ES-I3 (cell line): Measurements from ENCODE around the gene CFAP251.
"Not testable (repeated sequence)": the region's sequence is repeated elsewhere in the genome, so short reads cannot be mapped to it uniquely, and the experiment has no call there.

ENCODE experiments used
- H3K36me3 ChIP-seq: 2 replicates; pipeline ENCODE4 v1.6.1; 2013; ENCODE audit warnings: mild to moderate bottlenecking, low read length, control low read depth, moderate library complexity; ENCODE audit not compliant: insufficient read depth
- H3K4me1 ChIP-seq: 2 replicates; pipeline ENCODE4 v1.6.1; 2013; ENCODE audit warnings: mild to moderate bottlenecking, control low read depth, low read length; ENCODE audit not compliant: insufficient read depth
- H3K9ac ChIP-seq: 2 replicates; pipeline ENCODE4 v1.6.1; 2013; ENCODE audit warnings: low read depth, mild to moderate bottlenecking, low read length, moderate library complexity
- H3K9me3 ChIP-seq: 2 replicates; pipeline ENCODE4 v1.6.1; 2013; ENCODE audit warnings: mild to moderate bottlenecking, low read length, moderate library complexity; ENCODE audit not compliant: control insufficient read depth, insufficient read depth

CFAP251 gene, protein sequence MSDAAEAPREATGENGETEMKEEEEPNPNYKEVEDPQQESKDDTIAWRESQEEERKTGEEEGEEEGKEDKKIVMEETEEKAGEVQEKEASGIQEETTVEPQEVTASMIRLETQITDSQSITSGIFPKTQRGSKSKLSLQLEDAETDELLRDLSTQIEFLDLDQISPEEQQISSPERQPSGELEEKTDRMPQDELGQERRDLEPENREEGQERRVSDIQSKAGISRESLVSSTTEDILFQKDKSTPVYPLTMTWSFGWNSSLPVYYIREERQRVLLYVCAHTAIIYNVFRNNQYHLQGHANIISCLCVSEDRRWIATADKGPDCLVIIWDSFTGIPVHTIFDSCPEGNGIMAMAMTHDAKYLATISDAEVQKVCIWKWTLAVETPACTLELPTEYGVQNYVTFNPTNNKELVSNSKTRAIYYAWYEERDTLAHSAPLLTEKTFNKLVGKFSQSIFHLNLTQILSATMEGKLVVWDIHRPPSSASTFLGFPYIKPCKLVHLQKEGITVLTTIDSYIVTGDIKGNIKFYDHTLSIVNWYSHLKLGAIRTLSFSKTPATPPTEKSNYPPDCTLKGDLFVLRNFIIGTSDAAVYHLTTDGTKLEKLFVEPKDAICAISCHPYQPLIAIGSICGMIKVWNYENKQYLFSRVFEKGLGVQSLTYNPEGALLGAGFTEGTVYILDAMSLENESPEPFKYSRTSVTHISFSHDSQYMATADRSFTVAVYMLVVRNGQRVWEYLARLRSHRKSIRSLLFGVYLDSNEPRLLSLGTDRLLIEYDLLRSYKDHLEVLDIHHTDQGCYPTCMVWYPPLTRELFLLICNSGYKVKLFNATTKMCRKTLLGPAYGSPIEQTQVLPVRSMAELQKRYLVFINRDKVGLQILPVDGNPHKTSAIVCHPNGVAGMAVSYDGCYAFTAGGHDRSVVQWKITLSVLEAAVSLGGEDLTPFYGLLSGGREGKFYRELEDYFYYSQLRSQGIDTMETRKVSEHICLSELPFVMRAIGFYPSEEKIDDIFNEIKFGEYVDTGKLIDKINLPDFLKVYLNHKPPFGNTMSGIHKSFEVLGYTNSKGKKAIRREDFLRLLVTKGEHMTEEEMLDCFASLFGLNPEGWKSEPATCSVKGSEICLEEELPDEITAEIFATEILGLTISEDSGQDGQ

DNA sequence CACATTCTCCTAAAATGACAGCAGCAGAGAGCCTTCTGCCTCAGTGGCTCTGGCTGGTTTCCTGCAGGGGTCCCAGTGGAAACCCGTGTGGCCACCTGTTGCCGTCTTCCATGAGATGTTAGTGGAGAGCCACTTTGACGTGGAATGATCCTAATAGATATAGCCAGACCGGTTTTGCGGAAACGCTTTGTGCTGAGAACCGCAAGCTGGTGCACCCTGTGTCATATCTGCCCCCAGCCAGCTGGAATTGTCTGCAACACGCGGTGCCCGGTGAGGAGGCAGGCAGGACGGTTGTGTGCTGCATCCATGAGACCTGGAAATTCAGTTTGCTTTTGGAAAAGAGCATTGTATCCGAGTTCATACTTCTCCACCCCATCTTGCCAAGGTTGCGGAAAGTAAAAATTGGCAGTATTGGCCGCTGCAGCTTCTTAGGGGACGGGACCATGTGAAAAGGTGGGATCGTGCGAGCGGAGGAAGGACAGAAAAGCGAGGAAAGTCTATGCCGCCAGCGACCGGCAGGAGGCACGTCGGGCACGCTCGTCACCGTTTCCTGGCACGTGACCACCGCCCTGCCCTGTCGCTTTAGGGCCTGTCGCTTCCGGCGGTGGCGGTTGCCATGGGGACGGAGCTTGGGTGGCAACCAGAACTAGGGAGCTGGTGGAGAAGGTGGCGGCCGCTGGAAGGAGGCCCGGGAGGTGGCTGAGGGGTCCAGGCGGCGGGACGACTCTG is at the start of gene CFAP251:
CFAP251 (plus strand) TSS at position 643 of the 729 bp plus-strand sequence. CDS start 2,714 bp downstream, outside the sequence.
- Histone ChIP-seq H3K9ac (peak within 1 kb of the TSS; percentile 52; the same call in 1 of the 2 replicates), H3K4me1 (peaks cover 5% of the 10 kb centered on the region; the same call in 1 of the 2 replicates), H3K9me3 (no peaks in the 10 kb centered on the region), H3K36me3 (no peaks in the 10 kb centered on the region)

DNA sequence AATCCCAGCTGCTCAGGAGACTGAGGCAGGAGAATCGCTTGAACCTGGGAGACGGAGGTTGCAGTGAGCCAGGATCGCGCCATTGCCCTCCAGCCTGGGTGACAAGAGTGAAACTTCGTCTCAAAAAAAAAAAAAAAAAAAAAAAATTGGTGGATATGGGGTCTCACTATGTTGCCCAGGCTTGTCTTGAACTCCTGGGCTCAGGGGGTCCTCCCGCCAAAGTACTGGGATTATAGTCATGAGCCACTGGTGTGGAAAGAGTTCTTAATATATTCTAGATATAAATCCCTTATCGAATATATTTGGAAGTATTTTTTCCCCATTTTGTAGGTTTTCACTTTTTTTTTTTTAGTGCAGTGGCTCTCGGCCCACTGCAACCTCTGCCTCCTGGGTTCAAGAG is 49.2 kb upstream of the CFAP251 start:
- not testable (repeated sequence) for H3K36me3 ChIP-seq, H3K9ac ChIP-seq, H3K9me3 ChIP-seq

DNA sequence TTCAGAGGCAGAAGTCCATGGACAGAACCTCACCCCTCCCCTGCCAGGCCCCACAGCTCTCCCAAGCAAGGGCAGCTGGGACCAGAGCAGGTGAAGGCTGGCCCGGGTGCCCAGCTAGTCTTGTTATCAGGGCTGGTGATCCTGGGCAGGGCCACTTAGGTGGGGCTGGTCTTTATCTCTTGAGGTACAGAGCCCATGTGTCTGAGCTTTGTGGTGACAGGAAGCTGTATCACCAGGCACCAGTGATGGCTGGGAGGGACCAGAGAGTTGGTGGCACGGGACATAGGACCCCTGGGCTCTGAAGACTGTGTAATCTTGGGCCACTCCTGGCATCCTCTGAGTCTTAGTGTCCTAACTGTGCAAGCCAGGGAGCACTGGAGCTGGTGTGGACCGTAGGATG is 46.9 kb upstream of the CFAP251 start:
- H3K9me3 ChIP-seq: no peaks in the 10 kb centered on the region
- H3K4me1 ChIP-seq: no peaks in the 10 kb centered on the region
- H3K9ac ChIP-seq: no peak overlapping the region
- no peaks in the 10 kb centered on the region for H3K36me3 ChIP-seq

More for the DNA sequence above, 49.2 kb upstream of the CFAP251 start:
- not testable (repeated sequence) for H3K4me1 ChIP-seq

DNA sequence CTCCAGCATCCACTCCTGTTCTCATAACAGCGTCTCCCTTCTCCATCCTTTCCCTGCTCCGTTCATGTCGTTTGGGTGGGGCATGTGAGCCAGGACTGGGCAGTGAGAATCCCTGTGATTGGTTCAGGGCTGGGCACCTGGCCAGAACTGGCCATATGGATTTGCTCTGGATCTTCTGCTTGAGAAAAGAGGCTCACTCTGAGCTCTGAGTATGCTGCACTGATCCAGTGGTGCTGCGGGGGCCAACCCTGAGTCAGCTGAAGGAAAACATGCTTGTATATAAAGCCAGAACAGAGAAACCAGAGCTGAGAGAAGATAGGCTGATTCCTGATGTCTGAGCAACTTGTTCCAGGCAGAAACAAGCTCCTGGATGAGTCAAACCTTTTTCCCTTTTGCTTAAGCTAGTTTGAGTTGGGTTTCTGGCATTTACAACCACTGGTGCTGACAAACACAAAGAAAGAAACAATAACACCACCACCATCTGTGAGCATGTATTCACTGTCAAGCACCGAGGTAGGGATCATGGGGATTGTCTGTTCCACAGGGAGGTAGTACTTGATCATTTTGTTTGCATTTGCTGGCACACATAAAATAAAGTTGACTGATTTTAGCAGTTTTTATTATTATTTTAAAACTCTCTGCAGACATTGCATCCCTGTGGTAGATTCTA is 45.7 kb upstream of the CFAP251 start:
- H3K9ac ChIP-seq: no peak overlapping the region
- H3K9me3 ChIP-seq: no peaks in the 10 kb centered on the region
- no peaks in the 10 kb centered on the region for H3K36me3 ChIP-seq
- no peaks in the 10 kb centered on the region for H3K4me1 ChIP-seq

DNA sequence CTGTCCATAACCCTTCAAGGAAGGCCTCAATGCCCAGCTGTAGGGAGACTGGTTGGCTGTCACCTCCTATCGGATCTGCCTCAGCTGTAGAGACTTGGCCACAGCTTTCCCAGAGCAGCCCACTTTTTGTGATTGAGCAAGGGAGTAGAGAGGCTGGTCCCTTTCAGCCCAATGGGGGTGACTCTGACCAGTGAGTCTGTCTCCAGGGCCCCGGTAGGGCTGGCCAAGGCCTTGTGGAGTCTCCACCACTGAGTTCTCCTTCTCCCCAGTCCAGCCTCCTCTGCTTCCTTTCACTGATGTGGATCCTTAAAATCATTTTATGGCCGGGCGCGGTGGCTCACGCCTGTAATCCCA is 45.2 kb upstream of the CFAP251 start:
- no peaks in the 10 kb centered on the region for H3K36me3 ChIP-seq
- H3K9ac ChIP-seq: no peak overlapping the region
- H3K4me1 ChIP-seq: no peaks in the 10 kb centered on the region
- H3K9me3 ChIP-seq: no peaks in the 10 kb centered on the region

DNA sequence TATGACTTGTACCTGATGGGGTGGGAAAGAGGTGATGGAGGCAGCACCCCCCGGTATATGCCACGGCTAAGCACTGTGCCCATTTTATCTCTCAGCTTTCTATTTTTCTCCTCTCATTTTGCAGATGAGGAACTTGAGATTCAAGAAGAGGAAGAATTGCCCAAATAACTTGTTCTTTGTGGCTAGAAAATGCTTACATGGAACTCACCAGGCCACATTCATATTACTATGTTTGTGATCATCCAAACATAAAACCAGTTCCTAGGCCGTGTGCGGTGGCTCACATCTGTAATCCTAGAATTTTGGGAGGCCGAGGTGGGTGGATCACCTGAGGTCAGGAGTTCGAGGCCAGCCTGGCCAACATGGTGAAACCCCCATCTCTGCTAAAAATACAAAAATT is 44.3 kb upstream of the CFAP251 start:
- no peaks in the 10 kb centered on the region for H3K9me3 ChIP-seq
- no peaks in the 10 kb centered on the region for H3K4me1 ChIP-seq
- H3K9ac ChIP-seq: no peak overlapping the region
- H3K36me3 ChIP-seq: no peaks in the 10 kb centered on the region

DNA sequence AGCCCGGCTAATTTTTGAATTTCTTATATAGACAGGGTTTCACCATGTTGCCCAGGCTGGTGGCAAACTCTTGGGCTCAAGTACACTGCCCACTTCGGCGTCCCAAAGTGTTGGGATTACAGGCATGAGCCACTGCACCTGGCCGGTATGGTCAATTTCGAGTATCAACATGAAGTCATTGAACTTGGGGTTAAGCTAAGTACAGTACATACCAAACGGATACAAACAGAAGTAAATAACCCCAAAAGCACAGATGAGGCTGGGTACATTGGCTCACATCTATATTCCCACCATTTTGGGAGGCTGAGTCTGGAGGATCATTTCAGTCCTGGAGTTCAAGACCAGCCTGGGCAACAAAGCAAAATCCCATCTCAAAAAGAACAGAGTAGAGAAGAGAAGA is 42.8 kb upstream of the CFAP251 start:
- Histone ChIP-seq H3K9ac (no peak overlapping the region), H3K36me3 (no peaks in the 10 kb centered on the region), H3K4me1 (no peaks in the 10 kb centered on the region), H3K9me3 (no peaks in the 10 kb centered on the region)

DNA sequence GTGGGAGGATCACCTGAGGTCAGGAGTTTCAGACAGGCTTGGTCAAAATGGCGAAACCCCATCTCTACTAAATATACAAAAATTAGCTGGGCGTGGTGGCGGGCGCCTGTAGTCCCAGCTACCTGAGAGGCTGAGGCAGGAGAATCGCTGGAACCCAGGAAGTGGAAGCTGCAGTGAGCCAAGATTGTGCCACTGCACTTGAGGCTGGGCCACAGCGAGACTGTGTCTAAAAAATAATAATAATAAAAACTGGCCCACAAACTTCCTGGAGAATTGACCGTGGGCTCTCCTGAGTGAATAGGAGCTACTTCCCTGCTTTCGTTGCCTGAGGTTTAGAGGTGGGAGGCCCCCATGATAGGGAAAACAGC is 42.3 kb upstream of the CFAP251 start:
- H3K36me3 ChIP-seq, H3K4me1 ChIP-seq, H3K9me3 ChIP-seq, H3K9ac ChIP-seq: not testable (repeated sequence)

DNA sequence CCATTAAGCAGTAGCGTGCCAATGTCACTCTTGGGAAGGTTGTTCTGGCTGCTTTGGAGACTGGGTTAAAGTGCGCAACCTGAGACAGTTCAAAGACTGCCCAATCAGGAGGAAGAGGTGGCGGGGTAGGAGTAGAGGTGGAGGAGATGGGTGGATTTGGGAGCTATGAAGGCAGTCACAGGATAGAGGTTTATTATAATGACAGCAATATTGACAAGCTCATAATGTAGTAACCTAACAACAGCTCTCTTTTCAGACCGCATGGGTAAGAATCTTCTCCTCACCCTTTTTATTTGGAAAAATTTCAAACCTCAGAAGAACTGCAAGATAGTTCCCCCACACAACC is 35.1 kb upstream of the CFAP251 start:
- Histone ChIP-seq H3K36me3 (no peaks in the 10 kb centered on the region), H3K4me1 (no peaks in the 10 kb centered on the region; the same call in 1 of the 2 replicates), H3K9ac (no peak overlapping the region), H3K9me3 (no peaks in the 10 kb centered on the region)

DNA sequence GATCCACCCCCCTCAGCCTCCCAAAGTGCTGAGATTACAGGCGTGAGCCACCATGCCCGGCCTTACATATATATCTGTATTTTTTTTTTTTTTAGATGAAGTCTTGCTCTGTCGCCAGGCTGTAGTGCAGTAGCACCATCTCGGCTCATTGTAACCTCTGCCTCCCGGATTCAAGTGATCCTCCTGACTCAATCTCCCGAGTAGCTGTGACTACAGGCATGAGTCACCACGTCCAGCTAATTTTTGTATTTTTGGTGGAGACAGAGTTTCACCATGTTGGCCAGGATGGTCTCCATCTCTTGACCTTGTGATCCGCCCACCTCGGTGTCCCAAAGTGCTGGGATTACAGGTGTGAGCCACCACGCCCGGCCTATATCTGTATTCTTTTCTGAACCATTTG is 33.3 kb upstream of the CFAP251 start:
- H3K9me3 ChIP-seq, H3K36me3 ChIP-seq, H3K4me1 ChIP-seq, H3K9ac ChIP-seq: not testable (repeated sequence)

DNA sequence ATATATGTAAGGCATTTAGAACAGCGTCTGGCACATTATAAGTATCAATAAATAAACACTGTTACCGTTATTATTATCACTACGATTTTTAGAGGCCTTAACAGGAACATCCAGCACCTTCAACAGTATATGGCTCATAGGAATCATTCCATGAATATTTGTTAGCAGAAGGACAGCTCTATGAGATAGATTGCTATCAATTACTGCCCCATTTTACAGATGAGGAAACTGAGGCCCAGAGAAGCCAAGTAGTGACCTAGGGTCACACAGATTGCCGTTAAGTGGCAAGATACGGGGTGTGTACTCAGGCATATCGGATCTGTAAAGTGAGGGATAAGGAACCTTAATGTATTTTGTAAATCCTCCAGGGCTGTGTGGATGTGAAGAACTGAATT is 30.3 kb upstream of the CFAP251 start:
- Histone ChIP-seq H3K9ac (peak overlapping the region; percentile 68; the same call in 1 of the 2 replicates), H3K36me3 (no peaks in the 10 kb centered on the region), H3K4me1 (no peaks in the 10 kb centered on the region; the same call in 1 of the 2 replicates), H3K9me3 (no peaks in the 10 kb centered on the region)

DNA sequence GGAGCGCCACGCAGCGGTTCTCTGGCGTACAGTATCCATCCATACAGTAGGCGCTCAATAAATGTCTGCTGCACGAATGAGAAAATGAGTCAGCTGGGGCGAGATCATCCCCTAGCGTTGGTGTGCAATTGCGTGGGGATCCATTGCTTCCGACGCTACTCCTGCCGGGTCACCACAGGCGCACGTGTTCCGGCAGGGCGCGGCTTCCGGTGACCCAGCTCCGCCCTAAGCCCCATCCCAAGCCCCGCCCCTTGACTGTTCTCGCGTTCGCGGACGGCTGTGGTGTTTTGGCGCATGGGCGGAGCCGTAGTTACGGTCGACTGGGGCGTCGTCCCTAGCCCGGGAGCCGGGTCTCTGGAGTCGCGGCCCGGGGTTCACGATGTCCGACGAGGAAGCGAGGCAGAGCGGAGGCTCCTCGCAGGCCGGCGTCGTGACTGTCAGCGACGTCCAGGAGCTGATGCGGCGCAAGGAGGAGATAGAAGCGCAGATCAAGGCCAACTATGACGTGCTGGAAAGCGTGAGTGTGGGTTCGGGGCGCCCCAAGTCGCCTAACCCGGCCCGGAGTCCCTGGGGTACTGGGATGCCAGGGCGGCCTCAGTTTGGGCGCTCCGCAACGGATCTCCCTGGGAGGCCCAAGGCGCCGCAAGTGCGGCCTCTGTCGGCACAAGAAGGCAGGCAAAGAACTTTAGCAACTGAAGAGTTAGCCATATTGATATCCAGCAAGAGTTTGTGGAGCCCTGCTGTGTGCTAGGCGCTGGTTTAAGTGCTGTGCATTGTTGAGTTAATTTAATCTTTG is 29.7 kb upstream of the CFAP251 start, which contains the start of gene PSMD9:
PSMD9 (plus strand) TSS at position 313 of the 796 bp plus-strand sequence; CDS start at position 380, 67 bp downstream.
- Histone ChIP-seq H3K9me3 (no peaks in the 10 kb centered on the region), H3K4me1 (peaks cover 3% of the 10 kb centered on the region; the same call in 1 of the 2 replicates), H3K36me3 (no peaks in the 10 kb centered on the region), H3K9ac (peak within 1 kb of the TSS; percentile 68)

DNA sequence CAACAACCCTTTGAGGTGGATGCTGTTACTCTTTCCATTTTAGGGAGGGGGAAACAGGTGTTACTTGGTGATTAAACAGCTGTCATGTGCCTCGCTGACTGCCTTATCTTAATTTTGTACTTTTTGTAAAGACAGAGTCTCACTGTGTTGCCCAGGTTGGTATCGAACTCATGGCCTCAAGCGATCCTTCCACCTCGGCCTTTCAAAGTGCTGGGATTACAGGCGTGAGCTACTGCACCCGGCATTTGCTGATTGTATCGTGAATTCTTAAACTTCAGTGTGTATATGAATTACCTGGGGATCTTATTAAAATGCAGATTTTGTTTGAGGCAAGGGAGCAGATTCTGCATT is 29.1 kb upstream of the CFAP251 start:
- peak overlapping the region; percentile 68 for H3K9ac ChIP-seq
- no peaks in the 10 kb centered on the region for H3K36me3 ChIP-seq
- no peaks in the 10 kb centered on the region for H3K9me3 ChIP-seq
- peaks cover 8% of the 10 kb centered on the region; the same call in 1 of the 2 replicates for H3K4me1 ChIP-seq
